HCT116 (cell line): Measurements from ENCODE around the gene PLPP7. TPM values are rescaled to one million over a fixed set of nuclear protein-coding genes. Genes with fewer than 3 reads are reported as not detected.

Experiments
- ATAC-seq: fragments of 200-7000 bp; cut with Tn5 transposase; 2 replicates; pipeline ENCODE4 v1.9.1; 2020; ENCODE audit warnings: mild to moderate bottlenecking, moderate library complexity
- BruUV-seq: library from RNA; stranded (reverse); fragments of 400-500 nt; replicated peaks from 2 replicates; lab custom pipeline; 2021; lab: Mats Ljungman, UMichigan
- CTCF ChIA-PET: fragments of 300-600 bp; sonication (Branson Sonifier 250); formaldehyde crosslinking; loops from one replicate; lab custom pipeline; 2021; ENCODE audit warnings: antibody characterized with exemption; lab: Charles Lee
- POLR2A ChIA-PET: fragments of 300-600, 350-600 bp; sonication (Branson Sonifier 250); formaldehyde crosslinking; loops from one replicate; lab custom pipeline; 2021; ENCODE audit warnings: antibody characterized with exemption; lab: Charles Lee
- RAD21 ChIA-PET, 2 experiments: fragments of 300-600 bp; sonication (Branson Sonifier 250); formaldehyde crosslinking; loops; one replicate each; lab custom pipeline; 2023; ENCODE audit warnings: low total read pairs in 2 of 2; ENCODE audit not compliant: uncharacterized antibody in 2 of 2, unreplicated experiment in 2 of 2, low non-redundant PET in 1 of 2; lab: Charles Lee
- DNase-seq: peaks from one replicate; pipeline ENCODE4 v3.0.0-alpha.2; 2010; ENCODE audit warnings: low read depth, low spot score
- H2AFZ ChIP-seq: fragments of 200-600 bp; shearing (Covaris generic), sonication (generic); 2 replicates; pipeline ENCODE4 v1.6.1; 2017; ENCODE audit warnings: low read depth, mixed run types, mixed read lengths, antibody characterized with exemption, low read length; ENCODE audit not compliant: poor library complexity, severe bottlenecking
- H3K27ac ChIP-seq: 2 replicates; pipeline ENCODE4 v1.5.1; 2012; ENCODE audit warnings: low read depth, low read length
- H3K27me3 ChIP-seq: fragments of 200-600 bp; sonication (generic); 2 replicates; pipeline ENCODE4 v1.6.1; 2016; ENCODE audit warnings: mixed run types, low read length, mixed read lengths; ENCODE audit not compliant: insufficient read depth
- H3K36me3 ChIP-seq, 2 experiments: fragments of 200-500 bp in 1 of 2; fragments of 200-600 bp in 1 of 2; sonication (Bioruptor generic) in 1 of 2; sonication (generic) in 1 of 2; 2 replicates each; pipeline versions ENCODE4 v1.5.1 to v1.6.1; 2014 to 2016; ENCODE audit warnings: low read length in 2 of 2, inconsistent platforms in 1 of 2, mixed read lengths in 1 of 2, mixed run types in 1 of 2; ENCODE audit not compliant: insufficient read depth in 2 of 2, control insufficient read depth in 1 of 2
- H3K4me1 ChIP-seq, 2 experiments: fragments of 200-600 bp in 1 of 2; sonication (generic) in 1 of 2; 2 replicates each; pipeline versions ENCODE4 v1.5.1 to v1.6.1; 2012 to 2017; ENCODE audit warnings: low read length in 2 of 2, inconsistent platforms in 1 of 2, mild to moderate bottlenecking in 1 of 2, mixed read lengths in 1 of 2, mixed run types in 1 of 2, moderate library complexity in 1 of 2; ENCODE audit not compliant: insufficient read depth in 2 of 2, control insufficient read depth in 1 of 2
- H3K4me2 ChIP-seq: fragments of 200-600 bp; sonication (generic); 2 replicates; pipeline ENCODE4 v1.6.1; 2017; ENCODE audit warnings: mixed run types, low read length, mixed read lengths
- H3K4me3 ChIP-seq, 2 experiments: fragments of 200-600 bp in 1 of 2; sonication (generic) in 1 of 2; replicated peaks in 1 of 2; 2 replicates each; pipeline ENCODE4 v1.5.1; 2011 to 2016; ENCODE audit warnings: low read length in 2 of 2, control low read depth in 1 of 2, low read depth in 1 of 2, mild to moderate bottlenecking in 1 of 2, mixed read lengths in 1 of 2, mixed run types in 1 of 2
- H3K79me2 ChIP-seq: fragments of 200-600 bp; sonication (generic); 2 replicates; pipeline ENCODE4 v1.6.1; 2017; ENCODE audit warnings: mild to moderate bottlenecking, mixed run types, low read length, moderate library complexity, mixed read lengths; ENCODE audit not compliant: insufficient read depth
- H3K9ac ChIP-seq: fragments of 200-600 bp; sonication (generic); 2 replicates; pipeline ENCODE4 v1.6.1; 2016; ENCODE audit warnings: low read length, mixed read lengths
- H3K9me2 ChIP-seq: fragments of 200-600 bp; sonication (generic), shearing (Covaris generic); 2 replicates; pipeline ENCODE4 v1.6.1; 2017; ENCODE audit warnings: mixed run types, mild to moderate bottlenecking, moderate library complexity; ENCODE audit not compliant: insufficient read depth
- H3K9me3 ChIP-seq, 2 experiments: fragments of 200-500 bp in 1 of 2; fragments of 200-600 bp in 1 of 2; sonication (Bioruptor generic) in 1 of 2; sonication (generic) in 1 of 2; 2 replicates each; pipeline ENCODE4 v1.6.1; 2014 to 2017; ENCODE audit warnings: low read length in 2 of 2, mixed read lengths in 2 of 2, inconsistent platforms in 1 of 2, low read depth in 1 of 2, mild to moderate bottlenecking in 1 of 2, mixed run types in 1 of 2, moderate library complexity in 1 of 2; ENCODE audit not compliant: control insufficient read depth in 1 of 2, insufficient read depth in 1 of 2
- H4K20me1 ChIP-seq: fragments of 200-600 bp; sonication (generic), shearing (Covaris generic); 2 replicates; pipeline ENCODE4 v1.6.1; 2017; ENCODE audit warnings: mixed run types, mild to moderate bottlenecking, moderate library complexity; ENCODE audit not compliant: insufficient read depth
- CBX3 ChIP-seq: IDR thresholded peaks from 2 replicates; pipeline ENCODE4 v1.6.1; 2012; ENCODE audit warnings: low read depth
- CTCF ChIP-seq, 3 experiments: fragments of 200-600 bp in 1 of 3; sonication (generic) in 1 of 3; IDR thresholded peaks in 2 of 3; conservative IDR thresholded peaks in 1 of 3; 2 replicates each; pipeline ENCODE4 v1.5.1; 2012 to 2017; ENCODE audit warnings: low read depth in 2 of 3, low read length in 2 of 3, antibody characterized with exemption in 1 of 3, borderline replicate concordance in 1 of 3, control low read depth in 1 of 3, mild to moderate bottlenecking in 1 of 3, mixed read lengths in 1 of 3, mixed run types in 1 of 3, moderate library complexity in 1 of 3; ENCODE audit not compliant: insufficient read depth in 1 of 3
- EZH2 ChIP-seq: fragments of 200-600 bp; sonication (generic); IDR thresholded peaks from 2 replicates; pipeline ENCODE4 v1.6.1; 2017; ENCODE audit warnings: antibody characterized with exemption, mixed run types
- EZH2phosphoT487 ChIP-seq: fragments of 200-600 bp; IDR thresholded peaks from 2 replicates; pipeline ENCODE4 v1.6.1; 2018; ENCODE audit warnings: antibody characterized with exemption, borderline replicate concordance
- FOSL1 ChIP-seq: IDR thresholded peaks from 2 replicates; pipeline ENCODE4 v1.6.1; 2012; ENCODE audit warnings: low read depth
- JUND ChIP-seq: IDR thresholded peaks from 2 replicates; pipeline ENCODE4 v1.6.1; 2012
- POLR2A ChIP-seq: IDR thresholded peaks from 2 replicates; pipeline ENCODE4 v1.7.0; 2011; ENCODE audit warnings: borderline replicate concordance; ENCODE audit not compliant: insufficient read depth, insufficient read length; ENCODE audit errors: extremely low read depth
- SP1 ChIP-seq: IDR thresholded peaks from 2 replicates; pipeline ENCODE4 v1.6.1; 2012; ENCODE audit warnings: low read depth
- SRF ChIP-seq: IDR thresholded peaks from 2 replicates; pipeline ENCODE4 v1.6.1; 2012; ENCODE audit warnings: low read depth
- TCF7L2 ChIP-seq: IDR thresholded peaks from 2 replicates; pipeline ENCODE4 v1.7.0; 2011; ENCODE audit warnings: borderline replicate concordance, inconsistent platforms; ENCODE audit not compliant: insufficient read depth, insufficient read length; ENCODE audit errors: extremely low read depth
- ZFX ChIP-seq: fragments of 450-650 bp; IDR thresholded peaks from 2 replicates; pipeline ENCODE4 v1.6.1; 2017
- intact Hi-C: fragments of 100-400 bp; cut with micrococcal nuclease; formaldehyde crosslinking; loops from 2 replicates; pipeline ENCODE4 v1.10.0; 2022
- total RNA-seq: library from RNA; stranded (reverse); gene quantifications from one replicate; pipeline ENCODE4 v1.2.1, GENCODE V29; 2021; ENCODE audit not compliant: unreplicated experiment

Gene PLPP7
- total RNA-seq, 1 experiment from 2014 or later, result 0.37 TPM

GRCh38 chr9:131304676-131305355, 15.3 kb downstream of the PLPP7 start:
- no peak for ATAC-seq
- H3K27me3 ChIP-seq, result no peaks in the 10 kb centered on the region
- DNase-seq, result no peak
- BruUV-seq, result no TSS peak
- no peaks in the 10 kb centered on the region for H3K4me1 ChIP-seq
- H3K9me2 ChIP-seq, result no peaks in the 10 kb centered on the region
- intact Hi-C loops, result no loop called here
- ChIA-PET POLR2A (no interaction called here), CTCF (interaction anchor here (1.4 kb wide), 1 partner anchor 32 kb away, joined by 3 read pairs; no protein-coding TSS in a partner anchor), RAD21 (no interaction called here)
- no peaks in the 10 kb centered on the region for H3K9me3 ChIP-seq
- no peak overlapping the region for H3K27ac ChIP-seq
- H4K20me1 ChIP-seq, result no peaks in the 10 kb centered on the region
- no peak for TF ChIP-seq CBX3
- no peak for TF ChIP-seq SRF
- TF ChIP-seq CTCF (IDR thresholded peaks at IDR 0.05 in 2 of 3, conservative IDR thresholded peaks at IDR 0.05 in 1 of 3; ENCODE audit: borderline replicate concordance in 1 of 3, insufficient read depth in 1 of 3, low read depth in 2 of 3, low read length in 2 of 3), result no peak
- no peak for TF ChIP-seq ZFX
- TF ChIP-seq FOSL1, result no peak
- no peak for TF ChIP-seq TCF7L2
- TF ChIP-seq EZH2phosphoT487, result no peak
- TF ChIP-seq JUND, result no peak
- no peak for TF ChIP-seq SP1
- no peak for TF ChIP-seq POLR2A
- no peak for TF ChIP-seq EZH2
- no peak overlapping the region for H3K4me2 ChIP-seq
- no peak overlapping the region for H3K9ac ChIP-seq
- H3K4me3 ChIP-seq, result no peak overlapping the region
- no peaks in the 10 kb centered on the region for H3K36me3 ChIP-seq
- H2AFZ ChIP-seq, result no peak overlapping the region
- H3K79me2 ChIP-seq, result no peaks in the 10 kb centered on the region
